ENCODE measurements around the gene NCAM1.

NCAM1 gene

GRCh38 chr11:113189909-113190667 lies 228.9 kb downstream of the NCAM1 start:
- no peak overlapping the region for H3K4me3 ChIP-seq
- peak overlapping the region in 7 of 21 experiments; percentile 14 to 70 (median 42) for H3K27ac ChIP-seq

DNA sequence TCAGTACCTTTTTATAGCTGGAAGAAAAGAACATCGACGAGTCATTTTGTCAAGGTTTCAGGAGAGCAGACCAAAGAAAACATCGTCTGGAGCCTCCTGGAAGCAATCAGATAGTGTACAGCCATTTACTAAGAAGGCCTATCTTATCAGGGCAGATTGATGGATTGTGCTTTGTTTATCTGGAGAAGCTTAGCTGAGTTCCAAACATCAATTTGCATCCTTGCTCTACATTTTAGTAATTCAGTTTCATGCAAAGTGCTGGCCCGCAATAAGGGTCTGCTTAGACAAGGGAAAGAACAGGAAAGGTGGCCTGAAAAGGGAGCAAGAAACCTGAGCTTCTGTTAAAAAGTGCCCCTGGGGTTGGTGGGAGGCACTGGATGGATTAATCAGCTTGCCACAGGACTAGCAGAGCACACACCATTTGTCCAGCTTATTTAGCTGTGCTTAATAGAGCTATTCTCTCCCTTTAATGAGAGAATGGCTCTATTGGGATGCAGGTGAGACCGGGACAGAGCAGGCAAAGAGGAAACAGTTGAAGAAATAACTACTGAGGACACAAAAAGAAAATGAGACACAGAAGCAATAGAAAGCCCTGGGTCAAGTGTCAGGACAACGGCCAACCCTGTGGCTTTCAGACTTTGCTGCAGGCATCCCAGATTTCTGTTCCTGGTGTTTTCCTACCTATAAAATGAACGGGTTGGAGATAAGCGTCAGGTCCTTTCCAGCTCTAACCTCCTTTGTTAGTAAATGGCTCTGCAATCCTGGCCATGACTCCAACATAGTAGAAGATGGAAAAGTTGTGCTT lies 231.1 kb downstream of the NCAM1 start:
- Histone ChIP-seq H3K27ac (peak overlapping the region in 3 of 21 experiments; percentile 21 to 70 (median 57)), H3K4me3 (no peak overlapping the region)

- Histone ChIP-seq H3K4me3 (no peak overlapping the region), H3K27ac (peak overlapping the region in 4 of 21 experiments; percentile 21 to 70 (median 48))
Observed at GRCh38 chr11:113193016-113193415, 231.8 kb downstream of the NCAM1 start.

DNA sequence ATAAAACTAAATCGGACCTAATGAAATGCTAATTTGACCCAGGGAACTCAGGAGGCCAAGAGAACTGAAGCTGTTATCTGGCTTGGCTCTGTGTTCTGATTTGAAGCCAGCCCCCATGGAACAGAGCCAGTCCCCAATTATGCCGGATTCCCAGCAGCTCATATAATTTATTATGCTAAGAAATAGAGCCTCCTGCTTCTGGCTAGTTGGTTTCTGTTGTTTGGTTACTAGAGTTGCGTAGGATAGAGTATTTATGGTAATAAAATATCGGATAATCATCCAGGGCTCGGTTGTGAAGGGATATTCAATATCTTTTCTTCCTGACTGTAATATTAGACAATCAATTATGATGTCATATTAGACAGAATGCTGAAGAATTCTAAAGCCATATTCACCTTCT lies 232.7 kb downstream of the NCAM1 start:
- Histone ChIP-seq H3K4me3 (no peak overlapping the region), H3K27ac (peak overlapping the region in 2 of 21 experiments; percentile 39 to 70)

GRCh38 chr11:113195728-113196127 lies 234.5 kb downstream of the NCAM1 start:
- Histone ChIP-seq H3K27ac (no peak overlapping the region), H3K4me3 (no peak overlapping the region)

DNA sequence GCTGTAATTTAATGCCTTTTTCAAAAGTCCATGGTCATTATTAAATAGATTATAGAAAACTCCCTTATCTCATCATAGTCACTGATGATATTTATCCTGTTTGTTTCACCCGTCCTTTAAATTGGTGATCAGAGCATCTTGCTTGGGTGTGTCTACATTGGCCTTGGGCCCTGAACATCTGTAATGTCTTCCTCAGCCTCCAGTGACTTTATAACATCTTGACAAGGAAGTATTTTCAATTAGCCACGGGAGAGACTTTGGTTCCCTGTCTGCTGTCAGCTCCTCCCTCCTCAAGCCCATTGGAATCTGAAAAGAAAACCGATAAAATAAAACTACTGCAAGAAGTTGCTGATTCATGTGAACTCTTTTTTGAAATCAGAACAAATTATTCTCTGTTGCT lies 236.2 kb downstream of the NCAM1 start:
- Histone ChIP-seq H3K27ac (no peak overlapping the region), H3K4me3 (no peak overlapping the region)

GRCh38 chr11:113198972-113199661 lies 237.9 kb downstream of the NCAM1 start:
- Histone ChIP-seq H3K4me3 (no peak overlapping the region), H3K27ac (no peak overlapping the region)

DNA sequence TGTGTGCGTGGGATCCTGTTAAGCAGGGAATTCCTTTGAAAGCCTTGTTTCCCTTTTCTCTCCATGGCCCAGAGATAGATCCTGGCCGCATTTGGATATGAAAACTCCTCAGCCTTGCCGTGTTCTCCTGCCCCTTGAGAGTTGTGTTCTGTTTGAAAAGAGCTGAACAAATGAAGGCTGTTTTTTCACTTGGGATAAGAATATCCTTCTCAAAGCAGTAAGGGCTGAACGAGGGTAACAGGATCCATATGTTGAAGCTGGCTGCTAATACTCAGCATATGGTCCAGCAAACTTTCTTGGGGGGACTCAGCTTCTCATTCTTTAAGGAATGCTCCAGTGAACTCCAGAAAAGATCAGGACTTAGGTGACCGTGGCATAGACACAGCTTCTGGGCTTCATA lies 238.6 kb downstream of the NCAM1 start:
- H3K4me3 ChIP-seq = no peak overlapping the region
- H3K27ac ChIP-seq = no peak overlapping the region

DNA sequence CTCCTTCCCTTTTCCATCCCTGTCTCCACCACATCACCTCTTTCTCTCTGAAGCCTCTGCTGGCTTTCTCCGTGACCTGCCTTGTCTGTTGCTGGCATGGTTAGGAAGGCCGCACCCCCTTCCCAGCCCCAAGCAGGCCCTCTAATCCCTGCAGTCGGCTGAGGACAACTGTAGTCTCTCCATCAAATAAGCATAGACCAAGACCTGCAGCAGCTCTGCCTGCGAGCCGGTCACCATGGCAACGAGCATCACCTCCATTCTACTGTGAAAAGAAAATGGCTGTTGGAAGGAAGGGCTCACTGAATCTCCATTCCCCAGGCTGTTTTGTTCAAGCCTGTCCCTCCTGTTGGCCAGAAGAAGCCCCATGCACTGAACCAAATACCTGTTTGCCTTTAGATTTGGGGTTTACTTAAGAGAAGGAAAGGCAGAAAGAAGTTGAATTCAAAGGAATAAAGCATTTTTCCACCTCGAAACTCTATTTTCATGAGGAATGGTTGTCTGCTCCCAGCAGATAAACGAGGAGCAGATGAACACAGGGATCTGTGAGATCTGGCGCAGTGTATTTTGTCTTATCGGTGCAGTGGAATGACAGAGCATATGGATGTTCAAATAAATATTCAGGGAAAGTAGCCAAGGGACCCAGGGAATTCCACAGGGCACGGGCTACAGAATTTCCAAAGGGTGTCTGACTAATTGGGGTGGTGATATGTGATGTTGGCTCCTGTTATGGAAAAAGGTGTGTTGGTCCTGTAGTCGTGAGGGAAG lies 240.0 kb downstream of the NCAM1 start:
- Histone ChIP-seq H3K4me3 (no peak overlapping the region), H3K27ac (no peak overlapping the region)

- H3K4me3 ChIP-seq = no peak overlapping the region
- no peak overlapping the region for H3K27ac ChIP-seq
Observed at GRCh38 chr11:113202431-113202830, 241.2 kb downstream of the NCAM1 start.

DNA sequence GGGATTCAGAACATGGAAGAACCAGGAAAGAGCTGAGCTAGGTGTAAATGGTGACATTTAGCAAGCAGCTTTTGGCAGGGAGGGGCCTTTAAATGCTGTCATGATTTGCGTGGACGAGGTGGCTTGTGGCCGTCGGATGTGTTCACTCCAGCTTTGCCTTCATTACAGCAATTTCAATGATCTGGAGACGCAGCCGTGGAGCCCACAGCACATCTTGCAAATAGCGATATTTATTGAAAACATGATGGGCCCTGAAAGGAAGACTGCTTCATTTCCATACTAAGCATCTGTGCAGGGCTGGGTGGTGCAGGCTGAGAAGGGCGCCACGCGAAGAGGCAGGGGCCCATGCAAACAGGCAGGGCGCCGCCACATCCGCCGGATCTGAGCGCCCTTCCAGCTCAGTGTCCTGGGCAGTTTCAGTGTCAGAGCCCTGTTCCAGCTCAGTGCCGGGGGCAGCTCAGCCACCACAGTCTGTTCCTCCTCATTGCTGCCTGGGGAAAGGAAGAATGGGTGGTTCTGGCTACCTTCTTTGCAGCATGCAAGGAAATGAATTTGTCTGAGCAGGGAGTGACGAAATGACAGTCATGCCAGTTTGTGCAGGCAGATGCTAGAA lies 242.0 kb downstream of the NCAM1 start:
- Histone ChIP-seq H3K4me3 (no peak overlapping the region), H3K27ac (no peak overlapping the region)

DNA sequence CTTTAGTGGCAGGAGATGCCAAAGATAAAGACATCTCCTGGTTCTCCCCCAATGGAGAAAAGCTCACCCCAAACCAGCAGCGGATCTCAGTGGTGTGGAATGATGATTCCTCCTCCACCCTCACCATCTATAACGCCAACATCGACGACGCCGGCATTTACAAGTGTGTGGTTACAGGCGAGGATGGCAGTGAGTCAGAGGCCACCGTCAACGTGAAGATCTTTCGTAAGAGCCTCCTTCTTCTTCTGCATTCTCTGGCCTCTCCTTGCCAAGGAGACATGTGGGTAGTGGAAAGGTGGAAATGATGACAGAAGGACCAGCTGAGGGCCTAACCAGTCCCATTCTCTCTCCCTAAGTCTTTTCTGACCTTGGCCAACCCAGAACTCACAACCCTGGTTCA lies 243.1 kb downstream of the NCAM1 start:
- Histone ChIP-seq H3K4me3 (no peak overlapping the region), H3K27ac (no peak overlapping the region)

- Histone ChIP-seq H3K4me3 (no peak overlapping the region), H3K27ac (no peak overlapping the region)
Observed at GRCh38 chr11:113213549-113213948, 252.3 kb downstream of the NCAM1 start.

GRCh38 chr11:113222241-113222640 lies 261.0 kb downstream of the NCAM1 start:
- Histone ChIP-seq H3K27ac (no peak overlapping the region), H3K4me3 (no peak overlapping the region)

GRCh38 chr11:113234888-113235287 lies 273.7 kb downstream of the NCAM1 start:
- Histone ChIP-seq H3K27ac (no peak overlapping the region), H3K4me3 (no peak overlapping the region)

DNA sequence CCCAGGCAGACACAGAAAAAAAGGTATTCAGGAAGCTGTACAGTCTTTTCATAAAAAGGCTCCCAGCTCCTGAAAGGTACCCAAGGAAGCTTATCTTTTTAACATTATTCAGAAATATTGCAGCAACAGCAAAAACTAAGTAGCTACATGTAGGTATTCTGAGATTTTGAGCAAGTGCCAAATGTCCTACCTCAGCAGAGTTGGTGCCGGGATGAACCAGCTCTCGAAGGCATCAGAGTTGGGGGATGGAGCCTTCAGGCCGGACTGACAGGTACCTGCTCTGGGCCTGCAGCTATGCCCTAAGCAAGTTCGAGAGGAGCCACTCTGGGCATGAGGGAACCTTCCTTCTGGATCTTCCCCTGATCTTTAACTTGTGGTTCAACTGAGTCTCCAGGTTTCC lies 276.0 kb downstream of the NCAM1 start:
- no peak overlapping the region for H3K4me3 ChIP-seq
- H3K27ac ChIP-seq = no peak overlapping the region

GRCh38 chr11:113238721-113239120 lies 277.5 kb downstream of the NCAM1 start:
- Histone ChIP-seq H3K4me3 (no peak overlapping the region), H3K27ac (no peak overlapping the region)

DNA sequence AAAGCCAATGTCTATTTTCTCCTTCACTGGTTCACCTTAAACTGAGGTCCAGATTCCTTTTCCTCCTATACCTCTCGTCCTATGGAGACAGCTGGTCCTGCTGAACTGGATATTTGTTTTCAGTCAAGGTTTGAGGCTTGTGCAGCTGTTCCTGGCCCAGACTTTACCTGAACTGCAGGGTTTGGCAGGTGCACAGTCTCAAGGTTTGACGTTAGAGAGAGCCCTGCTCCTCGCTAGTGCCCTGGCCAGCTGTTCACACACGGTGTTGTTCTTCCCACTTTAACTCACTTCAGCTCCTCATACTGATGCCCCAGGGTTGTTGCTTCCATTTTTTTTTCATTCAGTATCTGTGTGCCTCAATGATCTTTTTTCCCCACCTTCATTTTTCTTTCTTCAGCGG lies 279.2 kb downstream of the NCAM1 start:
- H3K4me3 ChIP-seq = no peak overlapping the region

More for the DNA sequence above, 279.2 kb downstream of the NCAM1 start:
- no peak overlapping the region for H3K27ac ChIP-seq
